Motor neuron (in vitro differentiated cells): ENCODE data around the gene ISG20L2. TPM values are rescaled to one million over a fixed set of nuclear protein-coding genes. Genes with fewer than 3 reads are reported as not detected.
A peak's percentile ranks its signal among the peaks of the same experiment; 100 is the strongest.

Source experiments
- ATAC-seq, 8 experiments: fragments of 200-7000 bp; cut with Tn5 transposase; replicated peaks in 6 of 8; 2 replicates each; pipeline ENCODE4 v1.8.0; 2021; ENCODE audit warnings: mild to moderate bottlenecking in 8 of 8, moderate library complexity in 8 of 8
- H3K27ac ChIP-seq, 2 donors: fragments of 250-450 bp; sonication (Bioruptor Pico); 2 replicates each; pipeline ENCODE4 v1.9.0; 2021; ENCODE audit warnings: antibody characterized with exemption in 2 of 2, mild to moderate bottlenecking in 2 of 2, moderate library complexity in 1 of 2
- H3K4me1 ChIP-seq, 2 donors: fragments of 250-450 bp; sonication (Bioruptor Pico); replicated peaks in 1 of 2; 2 replicates each; pipeline ENCODE4 v1.6.1; 2021; ENCODE audit warnings: antibody characterized with exemption in 2 of 2, mild to moderate bottlenecking in 2 of 2, moderate library complexity in 1 of 2
- H3K4me3 ChIP-seq, 5 donors: fragments of 250-450 bp; sonication (Bioruptor Pico); 2 replicates each; pipeline ENCODE4 v1.9.0; 2021; ENCODE audit warnings: antibody characterized with exemption in 5 of 5, mild to moderate bottlenecking in 5 of 5, moderate library complexity in 4 of 5
- WGBS, 10 experiments: fragments of 450-650 bp; shearing (Covaris generic); methylation state at CpG; one replicate each; pipeline ENCODE4 v1.0.0; 2022; 5-methylcytosine and 5-hydroxymethylcytosine counted together
- in situ Hi-C, 9 experiments: fragments of 400-800 bp; cut with MboI; loops; one replicate each; pipeline ENCODE4 v1.15.0; 2021; ENCODE audit warnings: low sequenced_read_pairs in 9 of 9, low pct_unique_long_range_greater_than_20kb in 2 of 9; ENCODE audit not compliant: unreplicated experiment in 9 of 9
- total RNA-seq, 8 experiments: library from RNA; unstranded; fragments of 300-600 nt; gene quantifications; 2 replicates each; pipeline versions ENCODE4 v1.2.3 to v1.2.4, GENCODE V29; 2022

Gene ISG20L2
- total RNA-seq, 8 experiments from 2014 or later: 25.1 to 45.2 (median 33.0) TPM

DNA sequence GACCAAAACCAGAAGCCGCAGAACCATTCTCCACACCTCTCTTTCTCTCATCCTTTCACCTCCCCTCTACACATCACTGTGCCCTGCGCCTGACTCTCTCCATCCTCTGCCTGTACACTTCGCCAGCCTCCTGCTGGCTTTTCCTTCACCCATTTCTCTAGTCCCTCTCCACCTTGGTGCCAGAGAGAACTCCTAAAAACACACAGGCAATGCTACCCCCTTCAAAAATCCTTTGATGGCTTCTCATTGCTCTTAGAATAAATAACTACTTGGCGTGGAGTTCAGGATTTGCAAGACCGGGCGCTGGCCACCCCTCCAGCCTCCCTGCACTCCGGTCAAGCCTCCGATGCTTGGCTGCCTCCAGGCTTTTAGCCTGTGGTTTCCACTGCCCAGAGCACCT is 31.8 kb downstream of the ISG20L2 start:
- in situ Hi-C loops: loop anchor here in 2 of 9 experiments (25.0 kb wide), 1 partner anchor 166 kb away; the partner anchor contains the start of genes INSRR (in 2 of the 2) and NTRK1 (in 2 of the 2)
- no peak overlapping the region for H3K4me3 ChIP-seq
- H3K4me1 ChIP-seq: peaks cover 46 to 50% of the 10 kb centered on the region in 2 donors
- no peak for ATAC-seq
- H3K27ac ChIP-seq: no peak overlapping the region
- WGBS, 10 experiments: 60 to 90% (median 74%) methylated on average over 2 to 8 of the region's 8 CpGs; no CpG with 5 or more reads in 2 of the 10 experiments

DNA sequence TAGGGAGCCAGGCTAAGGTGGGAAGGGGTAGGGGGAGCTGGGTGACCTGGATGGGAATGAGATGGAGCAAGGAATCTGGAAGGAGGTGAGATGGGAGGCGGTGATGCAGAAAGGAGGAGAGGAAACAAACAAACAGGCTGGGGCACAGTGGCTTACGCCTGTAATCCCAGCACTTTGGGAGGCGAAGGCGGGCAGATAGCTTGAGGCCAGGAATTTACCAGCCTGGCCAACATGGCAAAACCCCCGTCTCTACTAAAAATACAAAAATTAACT is 33.9 kb downstream of the ISG20L2 start:
- ATAC-seq: no peak
- Histone ChIP-seq H3K4me1 (peaks cover 60 to 61% of the 10 kb centered on the region in 2 donors), H3K27ac (no peak overlapping the region), H3K4me3 (no peak overlapping the region)
- 61 to 100% (median 88%) methylated on average over 1 to 5 of the region's 5 CpGs; no CpG with 5 or more reads in 3 of the 10 experiments for WGBS, 10 experiments
- in situ Hi-C loops: loop anchor here in 2 of 9 experiments (25.0 kb wide), 1 partner anchor 168 kb away; the partner anchor contains the start of genes INSRR (in 2 of the 2) and NTRK1 (in 2 of the 2)

DNA sequence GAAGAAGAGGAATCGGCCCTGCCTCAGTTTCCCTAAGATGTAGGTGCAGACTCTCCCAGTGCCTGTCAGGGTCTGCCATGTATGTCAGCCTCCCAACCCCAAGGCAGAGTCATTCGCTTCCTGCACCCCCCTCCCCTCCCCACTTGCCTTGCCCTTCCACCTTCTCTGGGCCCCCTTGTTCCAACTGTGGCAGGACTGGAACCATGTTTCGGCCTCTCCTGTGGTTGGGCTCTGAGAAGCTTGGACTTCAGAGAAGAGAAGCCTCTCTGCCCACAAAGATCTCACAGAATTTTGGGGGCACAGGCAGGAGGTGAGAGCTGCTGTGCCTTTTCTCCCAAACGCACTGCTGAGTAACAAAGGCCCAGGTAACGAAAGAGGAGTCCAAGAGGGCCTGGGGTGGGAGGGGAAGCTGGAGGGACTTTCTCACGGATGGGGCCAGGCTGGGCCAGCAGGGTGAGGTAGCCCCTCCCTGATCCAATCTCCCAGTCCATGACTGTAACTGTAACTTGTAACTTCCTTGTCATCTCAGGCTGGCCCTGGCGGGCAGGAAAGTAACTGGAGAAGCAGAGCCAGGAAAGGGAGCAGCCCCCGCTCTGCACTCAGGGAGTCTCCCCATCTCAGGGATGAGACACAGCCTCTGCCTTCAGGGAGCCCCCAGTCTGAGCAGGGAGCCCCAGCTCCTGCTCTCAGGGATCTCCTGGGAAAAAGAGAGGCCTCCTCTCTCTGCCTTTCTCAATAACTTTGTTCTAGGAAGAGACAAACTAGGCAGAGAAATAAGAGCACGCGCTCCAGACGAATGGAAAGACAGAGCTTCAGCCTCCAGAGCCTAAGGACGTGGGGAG is 34.5 kb downstream of the ISG20L2 start:
- 32 to 86% (median 72%) methylated on average over 3 to 7 of the region's 12 CpGs; no CpG with 5 or more reads in 2 of the 10 experiments for WGBS, 10 experiments
- H3K27ac ChIP-seq: peak overlapping the region in 1 of 2 donors; percentile 51
- ATAC-seq: peak in 1 of 8 experiments; percentile 9
- in situ Hi-C loops: loop anchor here in 2 of 9 experiments (25.0 kb wide), 1 partner anchor 168 kb away; the partner anchor contains the start of genes INSRR (in 2 of the 2) and NTRK1 (in 2 of the 2)
- H3K4me3 ChIP-seq: no peak overlapping the region
- peaks cover 64 to 66% of the 10 kb centered on the region in 2 donors for H3K4me1 ChIP-seq

DNA sequence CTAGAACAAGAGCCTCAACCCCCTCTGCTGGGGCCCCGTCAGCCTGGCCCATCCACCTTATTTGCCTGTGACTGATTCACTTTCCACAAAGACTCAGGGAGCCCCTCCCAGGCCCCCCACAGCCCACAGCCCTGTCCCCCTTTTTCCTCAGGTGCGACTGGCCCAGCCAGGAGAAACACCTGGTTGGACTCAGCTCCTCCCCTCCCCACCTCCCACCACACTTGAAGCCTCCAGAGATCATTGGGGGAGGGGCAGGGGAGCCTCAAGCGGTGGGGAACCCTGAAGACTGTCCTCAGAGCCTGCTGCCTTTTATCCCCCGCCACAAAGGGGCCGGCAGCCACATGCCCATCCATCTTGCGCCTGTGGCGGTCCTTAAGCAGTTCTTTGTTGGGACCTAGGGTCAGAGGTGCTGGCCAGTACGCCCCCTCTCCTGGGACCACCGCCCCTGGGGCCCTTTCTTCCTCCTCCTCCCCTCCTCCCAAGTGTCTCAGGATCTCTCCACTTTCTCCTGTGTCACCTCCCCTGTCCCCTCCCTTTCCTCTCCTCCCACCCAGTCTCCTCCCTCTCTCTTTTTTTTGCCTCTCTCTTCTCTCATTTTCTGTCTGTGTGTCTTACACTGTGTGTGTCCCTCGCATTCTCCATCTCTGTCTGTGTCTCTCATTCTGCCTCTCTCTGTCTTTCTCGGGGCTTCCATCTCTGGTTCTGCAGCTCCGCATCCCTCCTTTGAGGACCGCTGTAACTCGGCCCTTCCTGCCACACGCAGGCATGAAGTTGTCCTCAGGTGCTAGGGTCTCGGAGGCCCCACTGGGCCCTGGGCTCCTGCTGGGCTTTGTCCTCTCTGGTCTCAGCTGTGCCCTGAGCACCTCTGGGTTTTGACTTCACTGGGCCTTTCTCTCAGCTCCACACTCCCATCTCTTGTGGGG is 35.4 kb downstream of the ISG20L2 start:
- WGBS, 10 experiments: 18 to 85% (median 58%) methylated on average over 1 to 7 of the region's 16 CpGs; no CpG with 5 or more reads in 2 of the 10 experiments
- peak in 3 of 8 experiments; percentile 16 to 25 (median 22) for ATAC-seq
- in situ Hi-C loops: loop anchor here in 2 of 9 experiments (25.0 kb wide), 1 partner anchor 169 kb away; the partner anchor contains the start of genes INSRR (in 2 of the 2) and NTRK1 (in 2 of the 2)
- H3K4me3 ChIP-seq: no peak overlapping the region
- H3K4me1 ChIP-seq: peaks cover 64 to 66% of the 10 kb centered on the region in 2 donors
- H3K27ac ChIP-seq: peak overlapping the region; percentile 4 to 51

DNA sequence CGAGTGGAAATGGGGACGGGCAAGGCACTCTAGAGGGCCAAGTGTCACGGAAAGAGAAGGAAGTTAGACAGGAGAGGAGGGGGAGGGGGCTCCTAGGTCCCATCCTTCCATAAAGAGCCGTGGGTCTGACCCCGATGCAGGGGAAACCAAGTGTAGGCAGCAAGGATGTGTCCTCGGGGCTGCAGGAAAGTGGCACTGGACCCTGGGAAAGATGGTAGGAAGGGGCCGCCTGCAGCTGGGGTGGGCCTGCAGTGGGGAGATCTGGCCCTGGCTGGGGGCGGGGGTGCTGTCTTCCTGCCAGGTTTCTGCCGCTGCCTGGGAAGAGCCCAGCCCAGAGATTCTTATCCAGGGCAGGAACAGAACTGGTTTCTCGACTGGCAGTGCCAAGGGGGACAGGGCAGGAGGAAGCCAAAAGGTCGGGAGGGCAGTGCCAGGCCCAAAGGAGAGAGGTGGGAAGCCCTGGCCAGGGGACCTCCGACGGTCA is 36.1 kb downstream of the ISG20L2 start:
- no peak for ATAC-seq
- in situ Hi-C loops: loop anchor here in 2 of 9 experiments (25.0 kb wide), 1 partner anchor 170 kb away; the partner anchor contains the start of genes INSRR (in 2 of the 2) and NTRK1 (in 2 of the 2)
- 0 to 7% (median 0%) methylated on average over 1 to 4 of the region's 13 CpGs; no CpG with 5 or more reads in 7 of the 10 experiments for WGBS, 10 experiments
- Histone ChIP-seq H3K27ac (peak overlapping the region; percentile 4 to 51), H3K4me1 (peaks cover 60 to 64% of the 10 kb centered on the region in 2 donors), H3K4me3 (no peak overlapping the region)

DNA sequence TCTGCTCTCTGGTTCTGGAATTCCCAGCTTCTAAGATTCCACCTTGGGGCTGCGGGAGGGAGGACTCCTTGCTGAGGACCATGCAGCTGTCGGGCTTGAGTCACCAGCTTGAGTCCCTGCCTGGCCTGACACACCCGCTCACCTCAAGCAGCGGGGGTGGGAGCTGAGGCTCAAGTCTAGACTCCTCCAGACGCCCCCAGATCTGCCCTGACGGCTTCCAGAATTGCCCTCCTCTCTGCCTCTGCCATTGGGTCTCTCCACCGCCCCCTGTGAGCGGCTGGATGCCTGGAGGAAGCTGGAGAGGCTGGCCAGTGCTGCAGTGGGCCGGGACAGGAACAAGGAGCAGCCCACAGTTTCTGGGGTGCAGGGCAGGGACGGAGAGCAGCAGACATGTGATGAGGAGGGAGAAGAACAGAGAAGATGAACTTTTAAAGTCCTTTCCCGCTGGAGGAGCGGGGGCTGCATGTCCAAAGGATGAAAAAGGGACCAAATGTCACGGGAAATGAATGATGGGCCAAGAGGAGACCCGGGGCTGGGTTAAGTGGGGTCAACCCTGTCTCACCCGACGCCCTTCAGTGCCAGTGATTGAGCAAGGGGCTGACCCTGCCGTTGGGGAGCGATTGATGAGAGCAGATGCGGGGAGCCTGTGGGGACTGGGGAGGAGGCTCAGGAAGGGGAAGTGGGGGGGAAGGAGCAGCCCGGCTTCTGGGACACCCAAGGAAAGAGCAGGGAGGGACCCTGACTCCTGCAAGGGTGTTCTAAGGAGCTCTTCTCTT is 36.7 kb downstream of the ISG20L2 start:
- ATAC-seq: peak in 6 of 8 experiments; percentile 7 to 32 (median 22)
- Histone ChIP-seq H3K4me3 (no peak overlapping the region), H3K27ac (peak overlapping the region in 1 of 2 donors; percentile 61), H3K4me1 (peaks cover 54 to 58% of the 10 kb centered on the region in 2 donors)
- WGBS, 10 experiments: 0 to 40% (median 8%) methylated on average over 1 to 12 of the region's 20 CpGs; no CpG with 5 or more reads in 2 of the 10 experiments
- in situ Hi-C loops: loop anchor here in 2 of 9 experiments (25.0 kb wide), 1 partner anchor 170 kb away; the partner anchor contains the start of genes INSRR (in 2 of the 2) and NTRK1 (in 2 of the 2)

DNA sequence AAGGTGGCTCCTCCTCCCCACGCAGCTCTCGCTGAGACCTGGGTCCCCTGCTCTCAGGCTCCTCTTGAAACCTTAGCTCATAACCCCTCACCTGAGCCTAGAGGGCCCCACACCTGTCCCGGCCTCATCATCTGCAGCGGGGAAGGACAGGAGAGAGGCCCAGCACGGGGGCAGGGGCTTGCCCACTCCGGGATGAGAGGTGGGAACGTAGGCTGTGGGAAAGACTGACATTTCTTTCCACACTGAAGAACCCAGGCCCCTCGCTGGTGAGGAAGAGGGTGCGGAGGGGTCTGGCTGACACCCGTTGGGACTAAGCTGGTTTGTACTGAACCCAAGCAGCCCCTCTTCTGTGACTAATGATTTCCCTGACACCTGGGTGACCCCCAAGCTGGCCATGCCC is 37.4 kb downstream of the ISG20L2 start:
- no peak for ATAC-seq
- in situ Hi-C loops: loop anchor here in 2 of 9 experiments (25.0 kb wide), 1 partner anchor 171 kb away; the partner anchor contains the start of genes INSRR (in 2 of the 2) and NTRK1 (in 2 of the 2)
- Histone ChIP-seq H3K4me3 (no peak overlapping the region), H3K27ac (peak overlapping the region in 1 of 2 donors; percentile 61), H3K4me1 (peaks cover 53 to 58% of the 10 kb centered on the region in 2 donors)
- 20 to 90% (median 24%) methylated on average over 1 to 3 of the region's 10 CpGs; no CpG with 5 or more reads in 7 of the 10 experiments for WGBS, 10 experiments

DNA sequence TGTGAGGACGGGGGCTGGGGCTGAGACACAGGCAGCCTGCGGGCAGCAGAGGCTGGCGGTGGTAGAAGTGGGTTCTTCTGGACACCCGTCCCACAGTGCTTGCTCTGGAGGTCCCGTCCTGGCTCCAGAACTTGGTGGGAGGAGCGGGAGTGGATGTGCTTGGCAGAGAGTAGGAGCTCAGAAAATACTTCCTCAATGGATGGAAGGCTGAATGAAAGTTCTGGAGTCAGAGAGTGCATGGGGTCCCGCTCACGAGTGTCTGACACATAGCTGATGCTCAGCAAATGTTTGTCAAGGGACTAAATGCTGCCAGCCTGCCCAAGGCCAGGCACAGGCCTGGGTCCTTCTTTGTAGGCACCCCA is 37.9 kb downstream of the ISG20L2 start:
- no peak overlapping the region for H3K4me3 ChIP-seq
- peak overlapping the region in 1 of 2 donors; percentile 61 for H3K27ac ChIP-seq
- ATAC-seq: no peak
- WGBS, 10 experiments: 21 to 43% (median 30%) methylated on average over 2 to 8 of the region's 8 CpGs; no CpG with 5 or more reads in 6 of the 10 experiments
- peaks cover 53 to 58% of the 10 kb centered on the region in 2 donors for H3K4me1 ChIP-seq
- in situ Hi-C loops: loop anchor here in 2 of 9 experiments (25.0 kb wide), 1 partner anchor 172 kb away; the partner anchor contains the start of genes INSRR (in 2 of the 2) and NTRK1 (in 2 of the 2)

DNA sequence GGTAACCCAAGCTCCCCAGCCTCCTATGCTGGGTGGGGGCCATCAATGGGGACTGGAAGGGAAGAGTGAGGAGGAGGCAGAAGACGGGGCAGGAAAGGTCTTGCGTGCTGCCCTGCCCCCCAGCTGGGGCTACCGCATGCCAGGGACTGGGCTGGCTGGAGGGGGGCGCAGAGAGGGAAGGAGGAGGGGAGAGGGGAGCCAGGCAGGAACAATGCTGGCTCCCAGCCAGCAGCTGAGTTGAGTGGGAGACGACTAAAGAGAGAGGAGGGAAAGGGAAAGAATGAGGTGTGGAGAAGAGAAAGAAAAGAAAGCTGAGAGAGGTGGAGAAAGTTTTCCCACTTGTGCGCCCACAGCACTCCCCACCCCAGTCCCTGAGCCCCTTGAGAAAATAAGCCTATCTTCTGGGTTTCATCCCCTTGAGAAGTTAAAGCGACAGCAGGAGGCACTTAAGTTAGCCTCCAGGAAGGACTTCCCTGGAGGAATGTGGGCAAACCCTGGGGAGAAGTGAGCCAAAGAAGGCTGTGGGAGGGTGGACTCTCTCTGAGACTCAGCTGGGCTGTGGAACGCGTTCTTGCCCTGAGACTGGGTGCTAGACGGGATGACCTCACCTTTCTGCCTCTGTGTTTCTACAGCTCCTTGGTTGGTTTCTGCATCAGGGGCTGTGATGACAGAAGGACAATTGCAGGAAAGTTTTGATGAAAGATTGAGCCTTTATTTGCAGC is 38.5 kb downstream of the ISG20L2 start:
- in situ Hi-C loops: loop anchor here in 3 of 9 experiments (5.0 to 25.0 kb wide), 2 partner anchors 32 to 172 kb away; partner anchors contain the start of genes INSRR (in 2 of the 3) and NTRK1 (in 2 of the 3)
- peaks cover 53 to 58% of the 10 kb centered on the region in 2 donors for H3K4me1 ChIP-seq
- whole genome bisulfite sequencing, 10 experiments: 23 to 57% (median 31%) methylated on average over 1 to 4 of the region's 10 CpGs; no CpG with 5 or more reads in 5 of the 10 experiments
- peak overlapping the region in 1 of 2 donors; percentile 56 for H3K27ac ChIP-seq
- peak overlapping the region in 4 of 5 donors; percentile 11 to 24 (median 17) for H3K4me3 ChIP-seq
- ATAC-seq: peak in 4 of 8 experiments; percentile 20 to 40 (median 28)

DNA sequence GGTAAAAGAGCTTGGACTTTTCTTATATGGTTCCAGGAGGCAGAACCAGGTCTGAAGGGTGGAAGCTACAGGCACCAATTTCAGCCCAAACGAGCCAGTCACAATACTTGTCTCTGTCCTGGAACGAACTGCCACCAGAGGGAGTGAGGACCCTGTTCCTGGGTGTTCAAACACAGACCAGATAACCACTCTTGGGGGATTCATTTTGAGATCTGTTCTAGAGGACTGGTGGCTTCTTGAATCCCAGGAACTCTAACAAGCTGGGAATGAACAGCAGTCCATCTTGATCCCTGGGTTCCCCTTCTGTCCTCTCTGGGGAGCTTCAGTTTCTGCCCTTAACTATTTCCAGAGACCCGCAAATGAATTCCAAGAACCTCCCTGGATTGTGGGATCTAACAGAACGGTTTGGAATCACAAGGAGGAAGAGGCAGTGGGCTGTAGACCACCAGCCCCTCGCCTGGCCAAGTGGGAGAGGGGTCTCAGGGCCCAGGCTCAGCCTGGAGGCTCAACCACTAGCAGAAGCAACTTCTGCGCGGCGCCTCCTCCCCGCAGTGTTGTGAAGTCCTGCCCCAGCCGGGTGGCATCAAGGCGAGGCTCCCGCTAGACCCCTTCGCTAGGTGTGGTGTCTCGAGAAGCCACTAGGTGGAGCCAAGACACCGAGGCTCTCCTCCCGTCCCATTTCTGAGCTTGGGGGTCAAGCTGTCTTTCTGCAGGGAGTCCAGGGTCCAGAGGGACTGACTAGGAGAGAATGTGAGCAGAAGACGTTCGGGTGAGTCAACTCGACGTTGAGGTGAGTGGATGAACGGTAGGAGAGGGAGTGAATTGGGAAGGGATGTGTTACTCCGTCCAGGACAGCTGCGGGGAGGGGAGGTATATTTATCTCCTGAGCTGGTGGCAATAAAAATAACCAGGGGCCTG is 39.3 kb downstream of the ISG20L2 start:
- in situ Hi-C loops: loop anchor here in 3 of 9 experiments (5.0 to 25.0 kb wide), 2 partner anchors 33 to 173 kb away; partner anchors contain the start of genes INSRR (in 2 of the 3) and NTRK1 (in 2 of the 3)
- ATAC-seq: peak; percentile 81 to 96 (median 89)
- peak overlapping the region in 1 of 2 donors; percentile 56 for H3K27ac ChIP-seq
- H3K4me3 ChIP-seq: peak overlapping the region; percentile 11 to 24 (median 16)
- H3K4me1 ChIP-seq: peaks cover 52 to 54% of the 10 kb centered on the region in 2 donors
- 0 to 20% (median 1%) methylated on average over 1 to 17 of the region's 23 CpGs; no CpG with 5 or more reads in 2 of the 10 experiments for WGBS, 10 experiments
